Cardiac fibroblast (primary cell): ENCODE data around the gene ATXN2.
A peak's percentile ranks its signal among the peaks of the same experiment; 100 is the strongest.

Source experiments
- DNase-seq, 2 donors: peaks; one replicate each; pipeline versions ENCODE4 v3.0.0 to v3.0.0-alpha.2; 2010; ENCODE audit warnings: low read depth in 2 of 2
- H3K4me3 ChIP-seq, 2 donors: replicated peaks in 1 of 2; 1 replicate in 1 of 2; 2 replicates in 1 of 2; pipeline ENCODE4 v1.5.1; 2011; ENCODE audit warnings: low read depth in 2 of 2, low read length in 2 of 2, mild to moderate bottlenecking in 2 of 2, moderate library complexity in 1 of 2
- CTCF ChIP-seq: IDR thresholded peaks from one replicate; pipeline ENCODE4 v1.5.1; 2011; ENCODE audit warnings: low read depth, mild to moderate bottlenecking, low read length, inconsistent platforms

The ATXN2 gene

GRCh38 chr12:111598637-111599452 lies at the start of gene ATXN2:
Gene ATXN2 (minus strand): TSS chr12:111599315. CDS start chr12:111599034, 281 bp downstream.
- peak in 1 of 2 donors; percentile 80 for DNase-seq
- H3K4me3 ChIP-seq, result peak within 1 kb of the TSS; percentile 81 to 88
- TF ChIP-seq CTCF, result no peak

GRCh38 chr12:111645433-111645832 lies 46.3 kb upstream of the ATXN2 start:
- TF ChIP-seq CTCF, result no peak
- H3K4me3 ChIP-seq, result no peak overlapping the region
- peak; percentile 15 to 50 for DNase-seq

- no peak for TF ChIP-seq CTCF
- DNase-seq, result peak; percentile 28 to 81
- H3K4me3 ChIP-seq, result no peak overlapping the region
These were observed 44.3 kb upstream of the ATXN2 start for GRCh38 chr12:111643427-111643826.

GRCh38 chr12:111642681-111643426 lies 43.7 kb upstream of the ATXN2 start:
- H3K4me3 ChIP-seq, result no peak overlapping the region
- TF ChIP-seq CTCF, result no peak
- DNase-seq, result peak in 1 of 2 donors; percentile 42

GRCh38 chr12:111640506-111640905 lies 41.4 kb upstream of the ATXN2 start:
- TF ChIP-seq CTCF, result no peak
- no peak for DNase-seq
- H3K4me3 ChIP-seq, result no peak overlapping the region

GRCh38 chr12:111638556-111638955 lies 39.4 kb upstream of the ATXN2 start:
- peak in 1 of 2 donors; percentile 63 for DNase-seq
- TF ChIP-seq CTCF, result no peak
- no peak overlapping the region for H3K4me3 ChIP-seq
